ENCODE data around the gene PIGH.
"Not testable (repeated sequence)": the region's sequence is repeated elsewhere in the genome, so short reads cannot be mapped to it uniquely, and the experiment has no call there.

The PIGH gene

DNA sequence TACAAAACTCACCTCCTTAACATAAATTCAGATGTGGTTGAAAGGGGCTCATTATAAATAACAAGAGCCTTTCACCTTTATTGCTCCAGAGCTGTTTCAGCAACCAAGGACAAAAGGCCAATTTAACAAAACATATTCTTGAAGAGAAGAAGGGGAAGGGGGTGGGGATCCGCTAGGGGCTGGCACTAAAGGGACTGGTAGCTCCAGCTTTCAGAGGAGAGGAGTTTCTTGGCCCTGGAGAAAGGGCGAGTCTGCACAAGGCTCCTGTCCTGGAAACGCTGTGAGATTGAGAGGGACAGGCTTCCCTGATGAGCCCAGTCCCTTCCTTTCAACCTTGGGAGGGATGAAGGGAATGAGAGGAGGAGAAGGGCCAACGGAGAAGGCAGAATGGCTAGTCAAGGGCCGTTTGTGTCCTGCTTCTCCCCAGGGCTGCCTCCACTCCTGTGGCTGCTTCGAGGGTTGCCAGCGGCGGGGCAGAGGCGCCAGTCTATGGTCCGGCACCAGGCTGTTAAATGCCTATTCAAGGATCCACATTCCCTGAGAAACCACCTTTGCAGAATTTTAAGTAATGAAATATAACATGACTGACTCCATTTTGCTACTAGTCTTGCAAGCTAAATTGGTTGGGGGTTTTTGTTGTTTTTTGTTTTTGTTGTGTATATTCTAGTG, 9.7 kb upstream of the PIGH start:
- DNase-seq (ENCODE audit: low read depth), result no peak

- no peak for DNase-seq (ENCODE audit: low read depth)
Measured at GRCh38 chr14:67607646-67608045, 7.6 kb upstream of the PIGH start.

DNA sequence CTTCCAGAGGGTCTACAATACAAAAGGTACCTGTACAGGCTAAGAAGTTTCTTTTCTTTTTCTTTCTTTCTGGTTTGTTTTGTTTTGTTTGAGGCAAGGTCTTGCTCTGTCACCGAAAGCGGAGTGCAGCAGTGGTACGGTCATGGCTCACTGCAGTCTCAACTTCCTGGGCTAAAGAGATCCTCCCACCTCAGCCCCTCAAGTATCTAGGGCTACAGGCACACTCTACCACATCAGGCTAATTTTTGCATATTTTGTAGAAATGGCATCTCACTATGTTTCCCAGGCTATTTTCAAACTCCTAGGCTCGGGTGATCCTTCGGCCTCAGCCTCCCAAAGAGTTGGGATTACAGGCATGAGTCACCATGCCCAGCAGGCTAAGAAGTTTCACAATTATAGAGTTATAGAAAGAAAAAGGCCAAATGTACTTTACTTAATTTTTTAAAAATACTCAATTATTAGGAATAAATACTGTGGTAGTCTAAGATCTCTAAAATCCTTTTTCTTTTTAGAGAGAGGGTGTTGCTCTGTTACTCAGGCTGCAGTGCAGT, 3.0 kb upstream of the PIGH start:
- DNase-seq (ENCODE audit: low read depth), result no peak

GRCh38 chr14:67602076-67602475, 2.0 kb upstream of the PIGH start:
- no peak for DNase-seq (ENCODE audit: low read depth)

- not testable (repeated sequence) for DNase-seq (ENCODE audit: low read depth)
Measured at GRCh38 chr14:67600562-67600974, 500 bp upstream of the PIGH start.

- DNase-seq (ENCODE audit: low read depth), result no peak
Measured at GRCh38 chr14:67595392-67595791, 4.7 kb downstream of the PIGH start.

DNA sequence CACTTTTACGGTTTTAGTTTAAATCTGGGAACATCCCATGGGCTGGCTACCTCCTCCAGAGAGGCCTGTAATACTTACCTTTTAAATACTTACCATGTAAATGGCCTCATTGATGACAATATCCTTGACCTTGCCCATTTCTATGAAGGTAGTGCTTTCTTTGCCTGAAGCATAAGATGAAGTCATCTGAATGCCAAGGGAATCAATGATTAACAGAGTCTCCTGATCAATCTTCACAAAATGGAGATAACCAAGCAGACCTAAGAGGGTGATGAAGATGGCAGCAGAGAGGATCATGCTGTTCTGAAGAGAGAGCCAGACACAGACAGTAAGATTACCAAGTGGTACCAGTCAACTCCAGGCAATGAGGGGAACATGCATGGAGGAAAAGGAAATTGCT, 6.4 kb downstream of the PIGH start:
- not testable (repeated sequence) for DNase-seq (ENCODE audit: low read depth)

- DNase-seq (ENCODE audit: low read depth), result no peak
Measured at GRCh38 chr14:67589204-67589770, 10.8 kb downstream of the PIGH start.

GRCh38 chr14:67586369-67586768, 13.7 kb downstream of the PIGH start:
- no peak for DNase-seq (ENCODE audit: low read depth)

DNA sequence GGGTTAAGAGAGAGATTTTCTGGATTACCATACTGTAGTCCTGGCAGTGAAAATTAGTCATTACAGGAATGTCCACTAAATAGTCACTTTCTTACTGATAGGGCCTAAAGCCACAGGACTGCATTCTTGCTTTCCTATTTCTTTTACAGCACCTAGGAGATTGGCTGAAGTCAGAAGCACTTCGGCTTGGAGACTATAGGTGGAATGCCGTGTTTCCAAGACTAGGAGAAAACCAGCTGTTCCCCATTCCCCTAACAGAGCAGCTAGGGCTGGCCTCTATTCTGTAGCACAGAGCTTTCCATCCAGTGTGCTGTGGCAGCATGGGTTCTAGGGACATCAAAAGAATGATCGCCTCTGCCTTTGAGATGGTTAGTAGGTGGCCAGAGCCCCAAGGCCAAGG, 15.1 kb downstream of the PIGH start:
- no peak for DNase-seq (ENCODE audit: low read depth)

GRCh38 chr14:67583711-67584644, 16.1 kb downstream of the PIGH start:
- no peak for DNase-seq (ENCODE audit: low read depth)

GRCh38 chr14:67582061-67582460, 18.0 kb downstream of the PIGH start:
- DNase-seq (ENCODE audit: low read depth), result no peak

DNA sequence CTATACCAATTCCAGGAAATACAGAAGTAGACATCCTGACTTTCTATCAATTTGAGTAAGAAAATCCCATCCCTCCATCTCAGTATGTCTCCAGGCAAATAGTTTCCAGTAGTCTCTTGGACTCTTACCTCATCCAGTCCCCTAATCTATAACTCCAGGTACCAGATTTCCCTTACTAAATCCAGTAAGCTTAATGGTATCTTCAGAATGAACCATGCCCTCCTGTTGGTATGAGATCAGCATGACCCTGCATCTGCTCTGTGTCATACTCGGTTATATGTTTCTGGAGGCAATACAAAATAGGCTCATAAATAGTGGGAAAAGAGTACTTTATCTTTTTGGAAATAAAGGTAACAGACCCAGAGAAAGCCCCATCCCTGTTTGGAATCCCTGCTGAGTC, 18.4 kb downstream of the PIGH start:
- DNase-seq (ENCODE audit: low read depth), result no peak

DNA sequence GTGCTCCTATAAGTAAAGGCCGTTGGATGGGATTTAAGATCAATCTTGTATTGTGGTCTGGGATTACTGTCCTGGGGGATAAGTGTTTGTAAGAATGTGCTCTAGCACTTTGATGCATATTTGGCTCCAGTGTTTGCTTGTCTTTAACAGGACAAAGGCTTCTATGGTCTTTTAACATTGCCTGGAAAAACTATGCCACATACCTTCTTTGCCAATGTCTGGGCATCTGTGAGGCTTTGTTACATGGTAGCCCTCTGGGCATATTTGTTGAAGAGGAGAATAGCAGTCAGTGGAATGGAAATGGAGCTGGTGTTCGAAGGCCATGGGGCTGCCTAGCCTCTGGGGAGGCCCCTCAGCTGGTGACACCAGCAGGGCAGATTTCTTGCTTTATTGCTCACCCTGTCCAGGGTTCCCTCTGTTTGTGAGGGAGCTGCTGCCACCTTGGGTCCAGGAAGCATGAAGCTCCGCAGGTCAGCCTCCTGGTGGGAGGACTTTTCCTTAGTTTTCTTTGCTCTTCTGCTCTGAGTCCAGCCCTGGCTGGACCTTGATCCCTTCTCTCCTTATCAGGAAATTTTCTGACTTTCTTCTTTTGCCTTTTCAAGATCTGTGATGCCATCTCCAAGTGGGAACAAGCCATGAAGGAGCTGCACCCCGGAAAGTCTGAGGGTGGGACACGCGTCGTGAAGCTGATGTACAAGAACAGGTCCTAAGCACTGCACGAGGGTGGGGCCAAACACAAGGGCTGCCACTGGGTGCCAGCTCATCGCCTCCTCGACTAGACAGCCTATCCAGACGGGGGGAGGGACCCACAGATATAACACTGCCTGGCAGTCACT, 19.5 kb downstream of the PIGH start:
- no peak for DNase-seq (ENCODE audit: low read depth)

DNA sequence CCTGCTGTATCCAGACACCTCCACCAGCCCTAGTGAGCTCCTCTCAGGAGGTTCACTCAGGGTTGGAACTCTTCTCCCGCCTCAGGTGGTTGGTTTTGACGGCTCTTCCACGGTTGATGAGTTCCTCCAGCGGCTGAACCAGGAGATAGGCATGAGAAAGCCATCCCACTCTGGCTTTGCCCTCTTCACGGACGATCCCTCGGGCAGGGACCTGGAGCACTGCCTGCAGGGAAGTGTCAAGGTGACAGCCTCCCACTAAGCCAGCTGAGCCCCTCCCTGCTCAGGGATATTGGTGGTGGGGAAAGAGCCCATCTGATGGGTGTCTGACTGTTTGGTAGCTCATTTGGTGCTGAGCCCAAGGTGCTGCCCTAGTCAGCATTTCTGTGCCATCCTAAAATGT, 20.4 kb downstream of the PIGH start:
- DNase-seq (ENCODE audit: low read depth), result no peak

- DNase-seq (ENCODE audit: low read depth), result no peak
Measured at GRCh38 chr14:67579040-67579439, 21.0 kb downstream of the PIGH start.

DNA sequence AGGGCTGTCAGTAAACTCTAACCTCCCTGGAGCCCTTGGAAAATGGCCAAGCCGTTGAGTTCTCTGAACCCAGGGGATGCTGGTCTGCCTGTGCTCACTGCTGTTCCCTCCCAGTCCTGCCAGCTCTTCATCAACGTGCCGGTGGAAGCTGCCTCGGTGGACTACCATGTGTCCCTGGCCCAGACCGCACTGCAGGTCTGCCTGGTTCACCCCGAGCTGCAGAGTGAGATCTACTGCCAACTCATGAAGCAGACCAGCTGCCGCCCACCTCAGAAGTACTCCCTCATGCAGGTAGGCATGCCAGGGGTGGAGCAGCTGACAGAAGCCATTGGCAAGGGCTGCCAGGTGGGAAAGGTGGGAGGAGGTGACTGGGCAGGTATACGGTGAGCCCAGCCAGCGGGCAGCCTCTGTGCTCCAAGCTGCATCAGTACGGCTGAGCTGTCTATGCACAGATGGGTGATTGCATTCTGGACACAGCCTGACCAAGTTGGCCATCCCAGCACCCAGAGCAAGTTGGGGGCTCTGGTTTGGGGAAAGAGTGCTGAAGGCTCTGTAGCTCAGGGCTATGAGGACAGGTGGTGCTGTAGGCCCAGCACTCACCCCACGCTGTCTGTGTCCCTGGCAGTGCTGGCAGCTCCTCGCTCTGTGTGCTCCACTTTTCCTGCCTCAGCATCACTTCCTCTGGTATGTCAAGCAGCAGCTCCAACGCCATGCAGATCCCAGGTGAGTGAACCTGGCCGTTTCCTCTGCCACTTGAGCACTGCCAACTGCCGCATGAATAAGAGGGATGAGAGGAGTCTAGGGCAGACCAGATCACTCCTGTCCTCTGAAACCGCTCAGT, 21.9 kb downstream of the PIGH start:
- DNase-seq (ENCODE audit: low read depth), result no peak

DNA sequence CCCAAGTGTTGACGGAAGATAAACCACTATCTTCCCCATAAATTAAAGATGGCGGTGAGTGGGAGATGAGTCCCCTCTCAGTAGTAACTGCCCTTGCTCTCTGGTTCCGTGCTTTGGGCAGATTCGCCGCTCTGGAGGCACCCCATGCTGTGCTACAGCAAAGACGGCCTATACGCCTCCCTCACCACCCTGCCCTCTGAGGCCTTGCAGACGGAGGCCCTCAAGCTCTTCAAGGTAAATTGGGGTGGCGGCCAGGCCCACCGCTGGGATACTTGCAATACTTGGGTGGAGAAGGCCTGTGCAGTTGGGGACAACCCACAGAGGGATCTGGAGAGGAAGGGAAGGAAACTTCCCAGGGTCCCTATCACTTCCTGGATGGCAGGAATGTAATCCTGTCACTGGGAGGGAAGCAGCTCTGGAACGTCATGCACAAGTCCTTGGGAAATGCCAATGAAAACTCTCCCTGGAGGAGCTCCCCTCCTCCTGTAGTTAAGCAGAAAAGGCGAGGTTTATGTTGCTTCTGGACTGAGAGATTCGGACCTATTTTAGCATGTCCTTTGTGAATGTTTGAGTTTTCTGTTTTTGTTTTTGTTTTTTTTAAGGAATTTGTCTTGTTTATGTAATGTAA, 22.8 kb downstream of the PIGH start:
- DNase-seq (ENCODE audit: low read depth), result no peak

DNA sequence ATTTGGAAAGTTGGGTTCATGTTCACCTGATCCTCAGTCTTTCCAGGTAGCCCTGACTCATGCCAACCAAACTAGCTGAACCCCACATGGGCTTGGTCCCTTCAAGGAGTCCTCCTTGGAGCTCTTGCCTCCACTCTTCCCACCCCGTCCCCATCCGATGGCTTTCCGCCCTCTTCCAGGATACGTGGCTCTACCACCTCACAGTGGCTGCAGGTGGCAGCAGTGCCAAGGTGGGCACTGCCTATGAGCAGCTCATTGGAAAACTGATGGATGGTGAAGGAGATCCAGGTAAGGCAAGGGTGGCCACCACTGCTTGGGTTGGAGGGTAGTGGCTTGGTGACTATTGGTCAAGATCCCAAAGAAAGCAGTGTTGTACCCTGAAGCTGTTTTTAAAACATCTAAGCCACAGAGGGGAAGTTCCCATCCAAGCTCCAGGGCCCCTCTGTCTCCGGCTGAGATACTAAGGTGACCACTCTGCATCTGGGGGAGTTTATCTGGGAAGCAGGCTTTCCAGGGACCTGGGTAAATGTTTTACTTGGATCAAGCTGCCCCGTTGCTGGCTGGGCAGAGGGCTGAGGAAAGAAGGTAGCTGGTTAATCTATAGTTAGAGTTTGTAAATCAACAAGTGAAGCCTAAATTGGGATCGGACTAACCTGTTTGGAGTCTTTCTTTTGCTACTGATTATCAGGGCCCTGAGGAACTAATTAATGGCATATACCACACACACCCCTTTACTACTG, 23.7 kb downstream of the PIGH start:
- no peak for DNase-seq (ENCODE audit: low read depth)

DNA sequence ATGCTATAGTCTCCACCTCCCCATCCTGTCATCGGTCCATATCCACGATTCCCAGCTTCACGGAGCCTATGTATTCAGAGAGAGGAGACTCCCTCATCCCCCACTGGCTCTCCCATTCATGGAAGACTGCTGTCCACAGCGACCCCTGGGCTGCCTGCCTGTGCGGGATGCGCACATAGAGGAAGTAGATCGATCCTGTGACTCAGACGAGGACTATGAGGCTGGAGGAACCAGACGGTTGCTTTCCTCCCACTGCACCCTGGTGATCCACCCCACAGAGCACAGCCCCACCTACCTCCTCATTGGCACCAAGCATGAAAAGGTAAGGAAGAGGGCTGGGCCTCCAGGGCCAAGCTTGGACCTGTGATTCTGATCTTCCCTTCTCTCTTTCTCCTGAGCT, 24.4 kb downstream of the PIGH start:
- no peak for DNase-seq (ENCODE audit: low read depth)
